ENCODE measurements around the gene MAP3K10. TPM values are rescaled to one million over a fixed set of nuclear protein-coding genes. Genes with fewer than 3 reads are reported as not detected.

The MAP3K10 gene
- total RNA-seq, 3 donors from 2014 or later = 15.8 to 18.8 (median 16.4) TPM

DNA sequence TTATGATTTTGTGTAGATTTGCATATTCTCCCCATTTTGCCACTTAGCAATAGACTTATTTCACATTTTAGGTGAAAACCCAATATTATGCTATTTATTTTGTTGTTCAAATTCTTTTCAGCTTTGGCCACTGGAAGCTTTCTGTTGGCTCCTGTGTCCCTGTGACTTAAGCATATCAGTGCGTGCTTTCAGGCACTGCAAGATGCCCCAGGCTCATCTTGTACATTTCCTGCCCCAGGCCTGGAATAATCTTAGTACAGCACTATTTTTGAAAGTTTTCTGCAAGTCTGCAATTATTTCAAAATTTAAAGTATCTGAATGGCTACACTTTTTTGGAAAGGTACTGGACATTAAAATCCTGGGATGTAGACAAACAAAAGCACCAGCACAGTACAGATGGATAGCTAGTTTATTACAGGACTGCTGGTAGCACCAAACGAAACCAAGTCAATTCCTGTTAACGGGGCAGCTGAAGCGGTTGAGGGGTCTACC lies 38.7 kb downstream of the MAP3K10 start:
- H3K4me3 Mint-ChIP-seq = no peak overlapping the region
- H3K27me3 Mint-ChIP-seq (ENCODE audit: low read depth) = peaks cover 17% of the 10 kb centered on the region
- peaks cover 3% of the 10 kb centered on the region for H3K36me3 Mint-ChIP-seq (ENCODE audit: insufficient read depth)
- H3K9me3 Mint-ChIP-seq = no peaks in the 10 kb centered on the region
- H3K4me1 Mint-ChIP-seq (ENCODE audit: low read depth) = peaks cover 28% of the 10 kb centered on the region
- DNase-seq (no peak), ATAC-seq (no peak)

DNA sequence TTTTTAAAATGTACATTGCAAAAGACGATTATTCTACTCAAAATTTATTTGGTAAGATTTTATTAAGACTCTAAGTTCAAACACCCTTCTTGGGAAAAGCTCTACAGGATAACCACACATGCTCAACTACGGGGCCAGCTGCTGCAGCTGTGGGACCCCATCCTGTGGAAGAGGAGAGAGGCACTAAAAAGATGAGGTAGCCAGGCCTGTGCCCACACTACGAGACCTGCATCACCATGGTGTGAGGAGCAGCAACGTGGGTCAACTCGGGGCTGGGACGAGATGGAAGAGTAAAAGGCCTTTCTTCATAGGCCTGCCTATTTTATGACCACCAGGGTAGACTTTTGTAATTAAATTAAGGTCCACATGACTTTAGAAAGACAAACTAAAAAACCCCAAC lies 39.8 kb downstream of the MAP3K10 start:
- Mint-ChIP-seq H3K9me3 (no peaks in the 10 kb centered on the region), H3K4me3 (no peak overlapping the region), H3K4me1 (ENCODE audit: low read depth) (peaks cover 21% of the 10 kb centered on the region), H3K36me3 (ENCODE audit: insufficient read depth) (peaks cover 7% of the 10 kb centered on the region), H3K27me3 (ENCODE audit: low read depth) (peaks cover 6% of the 10 kb centered on the region)
- ATAC-seq (no peak), DNase-seq (no peak)

DNA sequence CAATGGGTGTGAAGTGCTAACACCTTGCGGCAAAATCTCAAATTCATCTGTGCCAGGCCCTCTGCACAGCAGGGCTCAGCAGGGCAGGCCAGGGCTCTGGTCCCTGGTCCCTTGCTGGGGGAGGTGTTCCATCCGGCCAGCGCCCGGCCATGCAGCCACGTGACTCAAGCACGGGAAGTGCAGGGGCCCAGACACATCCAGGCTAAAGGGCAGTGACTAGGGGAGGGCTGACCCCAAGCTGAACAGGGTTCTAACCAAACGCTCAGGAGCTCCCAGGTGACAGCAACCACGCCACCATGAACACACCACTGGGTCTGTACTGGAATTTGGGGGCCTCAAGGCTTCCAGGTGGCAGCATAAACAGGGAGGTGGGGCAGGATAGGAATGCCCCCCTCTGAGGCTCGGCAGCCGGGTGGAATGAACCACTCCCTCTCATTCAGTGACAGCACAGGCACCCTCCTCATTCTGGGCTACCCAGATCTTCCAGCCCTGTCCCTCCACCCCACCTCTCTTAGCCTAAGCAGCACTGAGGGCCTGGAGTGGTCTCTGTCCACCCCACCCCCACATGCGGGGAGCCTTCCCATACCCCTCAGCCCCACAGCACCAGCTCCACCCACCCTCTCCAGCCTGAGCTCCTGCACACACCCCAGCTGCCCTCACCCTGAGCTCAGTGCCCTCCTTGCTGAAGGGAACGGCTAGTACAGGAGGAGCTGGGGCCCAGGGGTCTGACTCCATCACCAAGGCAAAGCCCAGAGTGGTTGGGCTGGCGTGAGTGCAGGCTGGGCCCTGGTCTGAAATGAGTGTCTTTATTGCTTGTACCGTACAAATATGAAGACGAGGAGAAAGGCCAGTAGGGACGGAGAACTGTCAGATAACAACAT lies 40.6 kb downstream of the MAP3K10 start:
- ATAC-seq (no peak), DNase-seq (no peak)
- Mint-ChIP-seq H3K36me3 (ENCODE audit: insufficient read depth) (peaks cover 7% of the 10 kb centered on the region), H3K4me3 (no peak overlapping the region), H3K4me1 (ENCODE audit: low read depth) (peaks cover 19% of the 10 kb centered on the region), H3K27me3 (ENCODE audit: low read depth) (peaks cover 3% of the 10 kb centered on the region), H3K9me3 (no peaks in the 10 kb centered on the region)

DNA sequence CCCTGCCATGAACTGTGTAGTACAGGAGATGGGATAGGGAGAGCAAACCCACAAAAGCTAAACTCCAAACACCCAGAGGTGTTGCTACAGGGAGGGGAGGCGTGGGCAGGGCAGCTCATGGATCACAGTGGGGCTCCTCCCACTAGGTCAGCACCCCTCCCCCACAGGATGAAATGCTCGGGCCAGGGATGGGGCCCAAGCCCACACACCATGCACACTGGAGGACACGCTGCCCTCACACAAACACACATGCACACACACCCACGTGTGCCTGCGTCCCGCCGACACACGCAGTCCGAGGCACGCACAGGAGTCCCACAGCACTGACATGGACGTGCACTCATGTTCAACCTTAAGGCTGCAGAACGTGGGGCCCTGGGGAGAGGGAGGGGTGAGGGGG lies 41.3 kb downstream of the MAP3K10 start:
- H3K4me3 Mint-ChIP-seq = no peak overlapping the region
- DNase-seq (no peak), ATAC-seq (no peak)
- no peaks in the 10 kb centered on the region for H3K9me3 Mint-ChIP-seq
- no peaks in the 10 kb centered on the region for H3K27me3 Mint-ChIP-seq (ENCODE audit: low read depth)
- H3K36me3 Mint-ChIP-seq (ENCODE audit: insufficient read depth) = peaks cover 11% of the 10 kb centered on the region
- H3K4me1 Mint-ChIP-seq (ENCODE audit: low read depth) = peaks cover 19% of the 10 kb centered on the region

DNA sequence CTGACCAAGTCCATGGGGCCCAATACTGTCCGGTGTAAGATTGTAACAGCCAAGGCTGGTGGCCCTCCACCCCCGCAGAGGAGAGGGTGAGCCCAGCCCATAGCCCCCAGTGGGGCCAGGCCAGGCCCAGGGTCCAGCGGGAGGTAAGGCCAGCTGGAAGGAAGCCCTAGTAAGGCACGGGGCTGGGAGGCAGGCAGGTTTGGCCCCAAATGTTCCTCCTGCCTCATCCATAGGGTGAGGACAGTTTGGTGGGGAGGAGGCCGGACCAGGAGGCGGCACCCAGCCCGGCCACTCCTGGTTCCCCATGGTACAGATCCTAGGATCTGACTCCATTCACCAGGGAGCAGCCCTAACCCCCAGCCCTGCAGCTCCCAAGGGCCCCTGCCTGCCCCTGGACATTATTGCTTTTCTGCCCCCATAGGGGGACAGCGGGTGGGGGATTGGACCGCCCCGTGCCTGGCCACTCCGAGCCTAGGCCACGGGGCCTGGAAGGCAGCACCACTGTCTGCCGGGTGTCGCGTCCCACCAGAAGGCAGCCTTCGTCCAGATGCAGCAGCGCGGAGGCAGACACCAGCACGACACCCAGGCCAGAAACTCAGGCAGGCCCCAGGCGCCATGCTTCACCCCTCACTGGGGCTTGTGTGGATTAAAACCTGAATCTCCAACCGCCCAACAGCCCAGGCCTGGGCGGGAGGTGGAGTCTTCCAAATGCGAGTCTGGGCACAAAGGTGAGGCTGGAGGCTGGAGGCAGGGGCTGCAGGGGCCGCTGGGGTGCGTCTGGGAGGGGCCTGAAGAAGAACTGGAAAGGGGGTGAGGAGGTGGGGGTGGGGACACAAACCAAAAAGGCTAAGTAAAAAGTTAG lies 42.0 kb downstream of the MAP3K10 start:
- no peak for DNase-seq
- peaks cover 16% of the 10 kb centered on the region for H3K4me1 Mint-ChIP-seq (ENCODE audit: low read depth)
- H3K36me3 Mint-ChIP-seq (ENCODE audit: insufficient read depth) = peaks cover 13% of the 10 kb centered on the region
- H3K4me3 Mint-ChIP-seq = no peak overlapping the region
- H3K27me3 Mint-ChIP-seq (ENCODE audit: low read depth) = no peaks in the 10 kb centered on the region
- H3K9me3 Mint-ChIP-seq = no peaks in the 10 kb centered on the region
- no peak for ATAC-seq

DNA sequence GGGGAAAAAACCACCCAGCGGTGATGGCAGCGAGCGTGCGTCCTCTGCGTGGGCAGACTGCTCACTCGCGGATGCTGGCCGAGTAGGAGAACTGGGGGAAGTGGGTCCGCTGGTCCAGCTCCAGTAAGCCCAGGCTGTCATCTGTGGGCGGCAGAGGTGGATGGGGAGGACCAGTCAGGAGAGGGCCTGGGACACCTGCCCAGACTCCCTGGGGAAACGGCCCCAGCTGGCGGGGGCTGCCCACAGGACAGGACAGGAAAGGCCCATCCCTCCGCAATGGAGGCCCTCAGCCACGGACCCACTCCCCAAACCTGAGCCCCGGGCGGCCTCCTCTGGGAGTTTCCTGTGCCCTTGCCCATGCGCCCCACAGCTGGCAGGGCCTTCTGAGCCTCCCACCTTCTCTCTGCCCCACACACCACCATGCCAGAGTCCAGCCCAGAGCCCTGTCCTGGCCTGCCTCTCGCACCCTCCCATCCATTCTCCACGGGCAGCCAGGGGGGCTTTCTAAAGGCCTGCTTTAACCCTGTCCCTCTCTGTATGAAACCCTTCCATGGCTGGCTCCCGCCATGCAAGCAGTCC lies 42.7 kb downstream of the MAP3K10 start:
- H3K9me3 Mint-ChIP-seq = no peaks in the 10 kb centered on the region
- H3K4me1 Mint-ChIP-seq (ENCODE audit: low read depth) = peaks cover 14% of the 10 kb centered on the region
- H3K4me3 Mint-ChIP-seq = no peak overlapping the region
- peaks cover 14% of the 10 kb centered on the region for H3K36me3 Mint-ChIP-seq (ENCODE audit: insufficient read depth)
- DNase-seq (no peak), ATAC-seq (no peak)
- no peaks in the 10 kb centered on the region for H3K27me3 Mint-ChIP-seq (ENCODE audit: low read depth)

DNA sequence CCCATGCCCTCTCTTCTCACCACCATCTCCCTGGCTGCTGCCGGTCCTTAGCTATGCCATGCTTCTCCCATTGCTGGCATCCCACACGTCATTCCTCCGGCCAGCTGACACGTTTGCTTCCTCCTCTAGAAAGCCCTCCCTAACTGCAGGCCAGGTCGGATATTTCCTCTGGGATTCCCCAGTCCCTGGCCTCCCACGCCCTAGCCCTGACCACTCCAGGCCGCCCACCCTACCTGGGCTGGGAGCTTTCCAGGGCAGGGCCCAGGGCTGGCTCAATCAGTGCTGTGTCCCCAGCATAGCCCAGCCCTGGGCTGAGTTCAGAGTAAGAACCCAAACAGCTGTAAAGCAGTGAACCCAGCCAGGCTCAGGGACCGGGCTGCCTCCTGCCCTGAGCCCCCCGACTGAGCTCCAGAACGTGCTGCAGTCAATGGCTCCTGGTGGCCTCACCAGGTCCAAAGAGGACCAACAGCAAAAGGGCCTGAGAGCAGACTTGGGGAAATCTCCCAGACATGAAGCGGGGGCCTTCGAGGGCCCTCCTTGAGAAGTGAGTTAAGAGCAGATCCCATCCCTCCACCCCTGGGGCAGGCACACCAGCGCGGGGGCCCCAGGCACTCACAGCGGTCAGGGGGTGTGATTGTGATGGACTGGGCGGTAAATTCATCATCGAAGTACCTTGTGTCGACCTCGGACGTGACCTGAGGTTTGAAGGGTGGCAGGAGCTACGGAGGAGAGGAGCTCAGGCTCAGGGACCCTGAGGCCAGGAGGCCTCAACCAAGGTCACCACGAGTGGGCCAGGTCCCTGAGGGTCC lies 43.4 kb downstream of the MAP3K10 start:
- DNase-seq = no peak
- H3K4me3 Mint-ChIP-seq = no peak overlapping the region
- no peak for ATAC-seq
- H3K36me3 Mint-ChIP-seq (ENCODE audit: insufficient read depth) = peaks cover 18% of the 10 kb centered on the region
- no peaks in the 10 kb centered on the region for H3K27me3 Mint-ChIP-seq (ENCODE audit: low read depth)
- H3K9me3 Mint-ChIP-seq = no peaks in the 10 kb centered on the region
- peaks cover 7% of the 10 kb centered on the region for H3K4me1 Mint-ChIP-seq (ENCODE audit: low read depth)

DNA sequence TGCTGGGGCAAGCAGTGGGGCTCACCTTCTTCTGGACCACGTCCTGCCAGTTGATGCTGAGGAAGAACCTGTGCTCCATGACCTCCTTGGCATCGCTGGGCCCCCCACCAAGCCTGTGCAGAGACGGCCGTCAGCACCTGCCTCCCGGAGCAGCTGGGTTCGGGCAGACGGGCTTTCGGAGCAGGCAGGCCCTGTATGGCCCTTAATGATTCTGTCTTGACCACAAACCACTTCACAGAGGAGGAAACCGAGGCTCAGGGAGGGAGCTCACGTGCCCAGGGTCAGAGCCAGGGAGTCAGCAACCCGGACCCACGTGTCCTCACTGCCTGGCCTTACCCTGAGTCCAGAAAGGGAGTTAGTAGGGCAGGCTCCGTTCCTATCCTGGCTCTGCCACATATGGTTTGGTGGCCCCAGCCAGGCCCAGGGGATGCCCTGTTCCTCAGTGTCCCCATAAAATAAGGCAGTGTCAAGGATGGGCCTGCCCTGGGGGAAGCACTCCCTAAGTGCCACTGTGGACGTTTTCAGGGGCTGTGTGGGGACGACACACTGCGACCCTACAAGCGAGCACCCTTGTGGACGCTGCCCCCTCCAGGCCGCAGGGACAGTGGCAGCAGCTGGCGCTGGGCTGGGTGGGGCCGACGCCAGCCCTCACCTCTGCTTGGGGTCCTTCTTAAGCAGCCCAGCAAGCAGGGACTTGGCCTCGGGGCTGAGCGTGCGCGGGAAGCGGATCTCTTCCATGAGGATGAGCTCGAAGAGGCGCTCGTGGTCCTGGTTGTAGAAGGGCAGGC lies 44.2 kb downstream of the MAP3K10 start:
- peaks cover 18% of the 10 kb centered on the region for H3K36me3 Mint-ChIP-seq (ENCODE audit: insufficient read depth)
- DNase-seq = no peak

DNA sequence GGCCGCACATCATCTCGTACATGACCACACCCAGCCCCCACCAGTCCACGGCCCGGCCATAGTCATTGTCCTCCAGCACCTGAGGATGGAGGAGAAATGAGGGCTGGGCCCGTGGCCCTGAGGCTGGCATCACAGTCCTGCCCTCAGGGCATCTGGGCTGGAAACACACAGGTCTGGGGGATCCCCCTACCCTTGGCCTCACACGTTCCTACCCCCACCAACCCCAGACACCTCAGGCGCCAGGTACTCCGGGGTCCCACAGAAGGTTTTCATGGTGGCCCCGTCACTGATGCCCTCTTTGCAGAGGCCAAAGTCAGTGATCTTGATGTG lies 44.8 kb downstream of the MAP3K10 start:
- no peaks in the 10 kb centered on the region for H3K27me3 Mint-ChIP-seq (ENCODE audit: low read depth)
- H3K36me3 Mint-ChIP-seq (ENCODE audit: insufficient read depth) = peaks cover 18% of the 10 kb centered on the region
- H3K4me1 Mint-ChIP-seq (ENCODE audit: low read depth) = no peaks in the 10 kb centered on the region
- ATAC-seq (no peak), DNase-seq (no peak)
- no peak overlapping the region for H3K4me3 Mint-ChIP-seq
- H3K9me3 Mint-ChIP-seq = no peaks in the 10 kb centered on the region

More for the DNA sequence above, 44.2 kb downstream of the MAP3K10 start:
- Mint-ChIP-seq H3K4me1 (ENCODE audit: low read depth) (no peaks in the 10 kb centered on the region), H3K9me3 (no peaks in the 10 kb centered on the region), H3K4me3 (no peak overlapping the region), H3K27me3 (ENCODE audit: low read depth) (no peaks in the 10 kb centered on the region)
- ATAC-seq = no peak

DNA sequence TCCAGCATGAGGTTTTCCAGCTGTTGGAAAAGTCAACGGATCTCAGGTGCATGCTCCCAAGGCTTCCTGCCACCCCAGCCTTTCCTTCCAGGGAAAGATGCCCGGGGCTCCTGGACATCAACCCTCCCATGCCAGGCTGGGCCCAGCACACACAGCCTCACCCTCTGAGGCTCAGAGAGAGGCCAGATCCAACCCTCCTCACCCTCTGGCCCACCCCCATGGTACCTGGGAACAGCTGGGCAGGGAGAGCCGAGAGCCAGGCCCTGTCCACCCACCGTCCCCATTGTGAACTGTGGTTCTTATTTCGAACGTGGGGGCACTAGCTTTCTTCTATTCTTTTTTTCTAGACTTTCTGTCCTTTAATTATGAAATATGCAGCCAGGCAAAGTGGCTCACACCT lies 45.1 kb downstream of the MAP3K10 start:
- Mint-ChIP-seq H3K27me3 (ENCODE audit: low read depth) (no peaks in the 10 kb centered on the region), H3K4me1 (ENCODE audit: low read depth) (no peaks in the 10 kb centered on the region), H3K36me3 (ENCODE audit: insufficient read depth) (peaks cover 21% of the 10 kb centered on the region), H3K9me3 (no peaks in the 10 kb centered on the region), H3K4me3 (no peak overlapping the region)
- no peak for ATAC-seq
- no peak for DNase-seq

DNA sequence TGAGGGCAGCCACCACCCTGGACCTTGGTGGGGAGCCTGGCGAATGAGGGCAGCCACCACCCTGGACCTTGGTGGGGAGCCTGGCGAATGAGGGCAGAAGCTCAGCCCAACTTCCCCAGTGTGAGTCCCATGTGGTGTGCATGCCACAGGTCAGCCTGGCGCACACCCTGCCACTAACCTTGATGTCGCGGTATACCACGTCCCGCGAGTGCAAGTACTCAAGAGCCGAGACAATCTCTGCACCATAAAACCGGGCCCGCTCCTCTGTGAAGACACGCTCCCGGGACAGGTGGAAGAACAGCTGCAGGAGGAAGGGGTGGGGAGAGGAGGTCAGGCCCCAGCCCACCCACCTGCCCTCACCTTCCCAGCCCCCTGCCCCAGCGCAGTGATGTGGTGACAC lies 46.6 kb downstream of the MAP3K10 start:
- no peak overlapping the region for H3K4me3 Mint-ChIP-seq
- peaks cover 21% of the 10 kb centered on the region for H3K36me3 Mint-ChIP-seq (ENCODE audit: insufficient read depth)
- no peaks in the 10 kb centered on the region for H3K9me3 Mint-ChIP-seq
- no peaks in the 10 kb centered on the region for H3K27me3 Mint-ChIP-seq (ENCODE audit: low read depth)
- ATAC-seq (no peak), DNase-seq (no peak)
- H3K4me1 Mint-ChIP-seq (ENCODE audit: low read depth) = no peaks in the 10 kb centered on the region

DNA sequence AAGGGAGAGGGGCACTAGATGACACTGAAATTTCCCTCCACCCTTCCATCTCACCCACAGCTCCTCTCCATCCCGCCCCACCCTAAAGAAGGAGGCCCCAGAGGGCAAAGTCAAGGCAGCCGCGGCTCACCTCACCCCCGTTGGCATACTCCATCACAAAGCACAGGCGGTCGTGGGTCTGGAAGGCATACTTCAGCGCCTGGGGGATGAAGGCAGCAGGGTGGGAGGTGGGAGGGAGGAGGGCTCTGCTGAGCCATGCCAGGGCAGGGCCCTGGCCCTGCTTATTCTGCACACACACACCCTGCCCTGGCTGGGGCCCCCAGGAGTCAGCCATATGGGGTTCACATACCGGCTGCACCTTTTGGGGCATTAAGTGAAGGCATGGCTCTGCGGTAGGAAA lies 47.5 kb downstream of the MAP3K10 start:
- Mint-ChIP-seq H3K4me3 (no peak overlapping the region), H3K36me3 (ENCODE audit: insufficient read depth) (peaks cover 21% of the 10 kb centered on the region), H3K4me1 (ENCODE audit: low read depth) (no peaks in the 10 kb centered on the region), H3K9me3 (no peaks in the 10 kb centered on the region), H3K27me3 (ENCODE audit: low read depth) (no peaks in the 10 kb centered on the region)
- no peak for DNase-seq
- ATAC-seq = no peak

DNA sequence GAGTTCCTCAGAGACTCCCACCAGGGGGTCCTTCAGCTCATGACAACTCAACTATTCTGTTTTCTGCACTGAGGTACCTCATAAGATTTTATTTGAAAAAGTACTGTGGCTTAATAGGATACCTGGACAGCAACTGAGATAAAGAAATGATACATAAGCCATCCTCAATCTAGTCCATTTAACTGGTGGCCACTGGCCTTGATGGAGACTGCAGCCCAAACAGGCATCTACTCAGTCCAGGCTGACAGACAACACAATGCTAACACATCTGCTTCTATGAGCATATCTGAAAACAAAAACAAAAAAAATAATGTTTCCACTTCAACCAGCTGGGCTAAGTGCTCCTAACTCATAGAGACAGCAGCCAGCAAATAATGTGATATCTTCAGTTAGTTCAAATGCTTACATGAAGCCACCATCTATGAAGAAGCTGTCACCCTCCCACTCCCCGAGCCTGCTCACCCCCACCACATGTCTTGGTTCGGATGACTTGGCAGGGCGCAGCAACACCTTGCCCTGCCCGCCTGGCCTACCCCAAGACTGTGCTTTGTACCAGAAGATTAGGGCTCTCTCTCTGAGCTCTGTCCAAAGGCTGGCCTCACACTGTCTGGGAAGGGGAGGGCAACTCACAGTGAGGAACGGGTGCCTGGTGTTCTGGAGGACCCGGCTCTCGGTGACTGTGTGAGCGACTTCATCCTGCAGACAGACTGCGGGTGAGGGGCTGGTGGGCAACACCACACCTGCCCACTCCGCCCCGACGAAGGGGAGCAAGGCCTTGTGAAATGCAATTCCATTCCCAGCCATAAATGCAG lies 48.4 kb downstream of the MAP3K10 start:
- no peaks in the 10 kb centered on the region for H3K27me3 Mint-ChIP-seq (ENCODE audit: low read depth)
- H3K4me3 Mint-ChIP-seq = no peak overlapping the region
- no peaks in the 10 kb centered on the region for H3K9me3 Mint-ChIP-seq
- no peaks in the 10 kb centered on the region for H3K4me1 Mint-ChIP-seq (ENCODE audit: low read depth)
- DNase-seq (no peak), ATAC-seq (no peak)
- H3K36me3 Mint-ChIP-seq (ENCODE audit: insufficient read depth) = peaks cover 22% of the 10 kb centered on the region

Measured in activated T-cell treated with anti-CD3 and anti-CD28 coated beads, Interleukin-2, amount 50 U/mL, for 4 hours (primary cell).